Activated CD4-positive, alpha-beta T cell treated with anti-CD3 and anti-CD28 coated beads, Interleukin-2, amount 10 ng/mL, durations not matched to agents 24 days and 14 days (primary cell): ENCODE measurements around the gene GPR4. TPM values are rescaled to one million over a fixed set of nuclear protein-coding genes. Genes with fewer than 3 reads are reported as not detected.
A peak's percentile ranks its signal among the peaks of the same experiment; 100 is the strongest.
"Not testable (repeated sequence)": the region's sequence is repeated elsewhere in the genome, so short reads cannot be mapped to it uniquely, and the experiment has no call there.

Experiments used
- DNase-seq: peaks from one replicate; pipeline ENCODE4 v3.0.0; 2022
- H3K27ac Mint-ChIP-seq: one replicate; pipeline ENCODE4 v1.8.0; 2022; ENCODE audit warnings: mild to moderate bottlenecking, mixed read lengths
- H3K27me3 Mint-ChIP-seq: one replicate; pipeline ENCODE4 v1.8.0; 2022; ENCODE audit warnings: mixed read lengths
- H3K36me3 Mint-ChIP-seq: one replicate; pipeline ENCODE4 v1.8.0; 2022; ENCODE audit warnings: low read depth, mild to moderate bottlenecking, mixed read lengths
- H3K4me1 Mint-ChIP-seq: one replicate; pipeline ENCODE4 v1.8.0; 2021; ENCODE audit warnings: mixed read lengths
- H3K4me3 Mint-ChIP-seq: one replicate; pipeline ENCODE4 v1.8.0; 2022; ENCODE audit warnings: mild to moderate bottlenecking, moderate library complexity, mixed read lengths
- H3K9me3 Mint-ChIP-seq: one replicate; pipeline ENCODE4 v1.8.0; 2021; ENCODE audit warnings: mixed read lengths
- intact Hi-C: fragments of 100-400 bp; cut with micrococcal nuclease; formaldehyde crosslinking; loops from one replicate; pipeline ENCODE4 v1.15.1; 2023
- total RNA-seq: library from RNA; stranded (reverse); gene quantifications from 2 replicates; pipeline ENCODE4 v1.2.3, GENCODE V29; 2022

Gene GPR4
- total RNA-seq, 1 donor from 2014 or later, result not detected

DNA sequence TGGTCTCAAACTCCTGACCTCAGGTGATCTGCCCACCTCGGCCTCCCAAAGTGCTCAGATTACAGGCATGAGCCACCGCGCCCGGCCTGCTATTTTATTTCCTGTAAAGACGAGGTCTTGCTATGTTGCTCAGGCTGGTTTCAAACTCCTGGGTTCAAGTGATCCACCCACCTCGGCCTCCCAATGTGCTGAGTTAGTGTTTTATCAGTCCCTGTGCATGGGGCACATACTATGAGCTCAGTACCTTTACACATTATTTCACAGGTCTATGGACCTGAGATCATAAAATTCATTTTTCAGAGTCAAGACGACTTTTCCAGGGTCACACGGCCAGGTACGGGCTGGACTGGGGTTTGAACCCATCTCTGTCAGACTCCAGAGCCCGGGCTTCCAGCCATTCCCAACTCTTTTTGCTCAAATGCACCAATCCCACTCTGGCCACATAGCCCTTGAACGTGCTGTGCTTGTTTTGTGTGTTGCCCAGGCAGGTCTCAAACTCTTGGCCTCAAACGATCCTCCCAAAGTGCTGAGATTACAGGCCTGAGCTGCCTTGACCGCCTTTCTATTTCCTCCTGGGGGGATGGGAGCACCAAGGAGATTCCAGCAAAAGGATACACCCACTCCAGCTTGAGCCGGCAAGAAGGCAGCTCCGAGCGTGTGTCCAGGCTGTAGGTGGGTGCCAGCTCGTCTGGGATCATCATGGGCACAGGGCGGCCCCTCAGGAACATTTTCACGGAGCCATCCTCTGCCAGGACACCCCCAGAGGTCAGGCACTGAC, 36.1 kb upstream of the GPR4 start:
- H3K4me1 Mint-ChIP-seq, result peaks cover 22% of the 10 kb centered on the region
- intact Hi-C loops, result no loop called here
- no peak overlapping the region for H3K27ac Mint-ChIP-seq
- H3K36me3 Mint-ChIP-seq, result peaks cover 21% of the 10 kb centered on the region
- no peaks in the 10 kb centered on the region for H3K9me3 Mint-ChIP-seq
- no peak for DNase-seq
- peak overlapping the region; percentile 98 for H3K4me3 Mint-ChIP-seq
- H3K27me3 Mint-ChIP-seq, result peaks cover 1% of the 10 kb centered on the region

DNA sequence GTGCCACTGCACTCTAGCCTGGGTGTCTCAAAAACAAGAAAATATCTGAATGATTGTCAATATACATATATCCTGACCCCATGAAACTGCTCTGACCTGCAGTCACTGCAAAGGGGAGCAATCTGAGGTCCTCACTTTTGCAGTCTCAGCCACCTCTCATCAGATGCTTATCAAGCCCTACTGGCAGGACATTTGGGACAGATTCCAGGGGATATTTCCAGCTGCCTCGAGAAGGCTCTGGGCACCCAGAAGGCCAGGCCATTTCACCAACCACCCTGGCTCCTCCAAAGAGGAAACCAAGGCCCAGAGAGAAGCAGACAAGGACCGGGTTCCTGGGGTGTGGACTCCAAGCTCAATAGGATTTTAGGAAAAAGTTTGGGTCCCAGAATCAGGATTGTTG, 34.9 kb upstream of the GPR4 start:
- intact Hi-C loops, result no loop called here
- Mint-ChIP-seq H3K4me1 (peaks cover 22% of the 10 kb centered on the region), H3K27ac (no peak overlapping the region), H3K36me3 (peaks cover 25% of the 10 kb centered on the region), H3K9me3 (no peaks in the 10 kb centered on the region), H3K4me3 (no peak overlapping the region), H3K27me3 (no peaks in the 10 kb centered on the region)
- DNase-seq, result no peak

GRCh38 chr19:45636275-45636674, 34.3 kb upstream of the GPR4 start:
- no peaks in the 10 kb centered on the region for H3K9me3 Mint-ChIP-seq
- H3K4me1 Mint-ChIP-seq, result peaks cover 19% of the 10 kb centered on the region
- peaks cover 25% of the 10 kb centered on the region for H3K36me3 Mint-ChIP-seq
- intact Hi-C loops, result no loop called here
- no peak for DNase-seq
- no peak overlapping the region for H3K27ac Mint-ChIP-seq
- H3K27me3 Mint-ChIP-seq, result no peaks in the 10 kb centered on the region
- H3K4me3 Mint-ChIP-seq, result no peak overlapping the region

DNA sequence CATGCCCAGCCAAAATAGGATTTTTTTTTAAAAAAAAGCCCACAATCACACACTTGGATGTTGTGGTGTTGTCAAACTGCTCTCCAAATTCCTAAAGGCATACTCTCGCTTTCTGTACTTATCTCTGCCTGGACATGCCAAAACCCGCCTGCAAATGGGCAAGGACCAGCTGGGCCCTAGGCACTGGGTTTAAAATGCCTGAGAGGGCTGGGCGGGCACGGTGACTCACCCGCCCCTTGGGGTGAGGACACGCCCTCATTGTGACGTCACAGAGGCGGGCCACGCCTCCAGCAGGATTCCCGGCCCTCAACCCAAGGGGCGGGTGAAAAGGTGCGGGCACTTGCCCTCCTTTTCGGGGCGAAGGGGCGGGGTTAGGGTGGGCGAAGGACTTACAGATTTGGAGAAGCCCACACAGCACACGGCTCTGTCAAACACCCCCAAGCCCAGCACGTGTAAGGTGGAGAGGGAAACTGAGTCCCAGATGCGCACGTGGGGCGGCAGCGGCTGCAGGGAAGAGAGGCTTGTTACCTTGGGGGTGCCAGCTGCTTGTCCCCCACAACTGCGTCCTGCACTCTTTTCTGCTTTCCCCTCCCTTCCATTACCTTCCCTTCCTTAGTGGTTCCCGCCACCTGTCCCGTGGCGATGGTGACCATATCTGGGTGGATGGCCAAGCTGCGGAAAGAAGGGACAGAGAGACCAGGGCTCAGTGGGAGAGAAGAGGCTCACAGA, 30.6 kb upstream of the GPR4 start:
- H3K4me3 Mint-ChIP-seq, result no peak overlapping the region
- H3K4me1 Mint-ChIP-seq, result peaks cover 11% of the 10 kb centered on the region
- H3K27me3 Mint-ChIP-seq, result no peaks in the 10 kb centered on the region
- H3K36me3 Mint-ChIP-seq, result peaks cover 35% of the 10 kb centered on the region
- intact Hi-C loops, result no loop called here
- peak; percentile 77 for DNase-seq
- H3K27ac Mint-ChIP-seq, result peak overlapping the region; percentile 39
- H3K9me3 Mint-ChIP-seq, result no peaks in the 10 kb centered on the region

- Mint-ChIP-seq H3K27ac (no peak overlapping the region), H3K36me3 (peaks cover 45% of the 10 kb centered on the region), H3K27me3 (no peaks in the 10 kb centered on the region), H3K4me1 (peaks cover 13% of the 10 kb centered on the region), H3K4me3 (no peak overlapping the region), H3K9me3 (no peaks in the 10 kb centered on the region)
- intact Hi-C loops, result no loop called here
- no peak for DNase-seq
Observed at GRCh38 chr19:45630463-45630862, 28.5 kb upstream of the GPR4 start.

DNA sequence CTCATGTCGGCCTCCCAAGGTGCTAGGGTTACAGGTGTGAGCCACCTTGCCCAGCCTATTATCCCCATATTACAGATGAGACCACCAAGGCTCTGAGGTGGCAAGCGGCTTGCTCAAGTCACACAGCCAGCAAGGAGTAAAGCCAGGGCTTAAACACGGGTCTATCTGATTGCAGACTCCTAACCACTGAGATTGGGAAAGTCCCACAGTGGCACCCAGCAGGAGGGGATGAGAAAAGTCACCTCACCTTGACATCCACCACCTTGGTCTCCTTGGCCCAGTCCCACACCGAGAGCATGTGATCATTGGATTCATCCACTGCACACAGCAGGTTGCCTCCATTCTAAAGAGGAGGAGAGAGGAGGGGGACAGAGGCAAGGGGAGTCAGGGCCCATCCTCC, 27.7 kb upstream of the GPR4 start:
- Mint-ChIP-seq H3K9me3 (no peaks in the 10 kb centered on the region), H3K4me1 (peaks cover 13% of the 10 kb centered on the region), H3K27me3 (no peaks in the 10 kb centered on the region), H3K27ac (peak overlapping the region; percentile 51), H3K36me3 (peaks cover 52% of the 10 kb centered on the region), H3K4me3 (no peak overlapping the region)
- intact Hi-C loops, result no loop called here
- DNase-seq, result no peak

GRCh38 chr19:45628219-45628618, 26.2 kb upstream of the GPR4 start:
- intact Hi-C loops, H3K27me3 Mint-ChIP-seq, H3K9me3 Mint-ChIP-seq, H3K4me3 Mint-ChIP-seq, DNase-seq, H3K27ac Mint-ChIP-seq: not testable (repeated sequence)
- peaks cover 16% of the 10 kb centered on the region for H3K4me1 Mint-ChIP-seq
- H3K36me3 Mint-ChIP-seq, result peaks cover 64% of the 10 kb centered on the region

GRCh38 chr19:45623984-45624383, 22.0 kb upstream of the GPR4 start:
- H3K4me1 Mint-ChIP-seq, result peaks cover 9% of the 10 kb centered on the region
- intact Hi-C loops, result no loop called here
- no peak overlapping the region for H3K27ac Mint-ChIP-seq
- DNase-seq, result no peak
- peaks cover 76% of the 10 kb centered on the region for H3K36me3 Mint-ChIP-seq
- H3K27me3 Mint-ChIP-seq, result no peaks in the 10 kb centered on the region
- H3K4me3 Mint-ChIP-seq, result no peak overlapping the region
- H3K9me3 Mint-ChIP-seq, result no peaks in the 10 kb centered on the region

DNA sequence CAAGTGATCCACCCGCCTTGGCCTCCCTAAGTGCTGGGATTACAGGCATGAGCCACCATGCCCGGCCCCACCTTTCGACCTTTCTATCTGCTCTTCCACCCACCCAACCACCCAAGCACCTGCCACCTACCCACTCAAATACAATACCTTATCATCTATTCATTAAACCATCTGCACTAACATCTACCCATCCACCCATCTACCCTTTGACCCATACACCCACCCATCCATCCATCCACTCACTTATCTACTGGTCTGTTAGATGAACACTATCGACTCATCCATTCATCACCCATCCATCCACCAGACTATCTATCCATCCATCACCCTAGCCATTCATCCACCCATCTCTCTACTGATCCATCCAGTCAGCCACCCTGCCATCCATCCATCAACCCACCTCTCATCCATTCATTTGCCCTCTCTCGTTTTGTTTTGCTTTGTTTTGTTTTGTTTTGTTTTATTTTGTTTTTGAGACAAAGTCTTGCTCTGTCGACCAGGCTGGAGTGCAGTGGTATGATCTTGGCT, 20.0 kb upstream of the GPR4 start:
- Mint-ChIP-seq H3K4me3 (no peak overlapping the region), H3K4me1 (peaks cover 9% of the 10 kb centered on the region), H3K9me3 (no peaks in the 10 kb centered on the region), H3K27ac (peak overlapping the region; percentile 38), H3K27me3 (no peaks in the 10 kb centered on the region), H3K36me3 (peaks cover 70% of the 10 kb centered on the region)
- DNase-seq, result no peak
- intact Hi-C loops, result no loop called here

GRCh38 chr19:45621389-45621788, 19.4 kb upstream of the GPR4 start:
- intact Hi-C loops, result no loop called here
- peaks cover 73% of the 10 kb centered on the region for H3K36me3 Mint-ChIP-seq
- H3K9me3 Mint-ChIP-seq, result no peaks in the 10 kb centered on the region
- no peak for DNase-seq
- no peaks in the 10 kb centered on the region for H3K27me3 Mint-ChIP-seq
- H3K27ac Mint-ChIP-seq, result no peak overlapping the region
- peaks cover 9% of the 10 kb centered on the region for H3K4me1 Mint-ChIP-seq
- no peak overlapping the region for H3K4me3 Mint-ChIP-seq

- peak overlapping the region; percentile 11 for H3K27ac Mint-ChIP-seq
- intact Hi-C loops, result no loop called here
Observed at GRCh38 chr19:45616704-45617017, 14.6 kb upstream of the GPR4 start.

DNA sequence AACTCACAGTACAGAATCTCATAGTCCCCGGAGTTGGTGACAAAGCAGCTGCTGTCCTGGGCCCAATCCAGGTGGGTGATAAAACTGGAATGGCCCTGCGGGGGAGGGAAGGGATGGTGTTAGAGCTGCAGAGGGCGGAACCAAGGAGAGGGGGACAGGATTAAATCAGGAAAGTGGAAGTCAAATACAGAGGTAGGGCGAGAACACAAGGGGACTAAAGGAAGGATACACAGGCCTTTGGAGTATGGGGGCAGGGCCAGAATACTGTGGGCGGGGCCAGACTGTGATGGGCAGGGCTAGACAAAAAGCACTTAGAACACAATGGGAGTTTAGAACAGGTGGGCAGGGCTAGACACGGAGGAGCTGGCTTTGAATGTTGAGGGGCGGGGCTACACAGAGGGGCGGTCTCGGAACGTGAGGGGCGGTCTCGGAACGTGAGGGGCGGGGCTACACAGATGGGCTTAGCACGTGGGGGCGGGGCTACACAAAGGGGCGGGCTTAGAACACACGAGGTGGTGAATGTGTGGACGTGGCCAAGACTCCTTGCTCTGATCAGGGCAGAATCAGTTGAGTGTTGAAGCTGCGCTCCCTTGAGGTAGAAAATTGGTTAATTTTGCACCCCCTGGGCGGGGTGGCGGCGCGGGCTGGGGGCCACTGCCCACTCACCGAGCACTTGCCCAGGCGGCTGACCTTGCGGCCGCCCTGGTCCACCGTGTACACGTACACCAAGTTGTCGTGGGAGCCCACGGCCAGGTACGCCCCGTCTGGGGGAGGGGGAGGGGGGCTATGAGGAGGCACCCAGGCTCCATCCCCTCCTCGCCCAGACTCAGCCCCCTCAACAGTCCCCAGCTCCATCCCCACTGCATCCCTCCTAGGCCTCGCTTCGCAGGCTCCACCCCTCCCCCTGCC, 14.0 kb upstream of the GPR4 start:
- H3K36me3 Mint-ChIP-seq, result peaks cover 71% of the 10 kb centered on the region
- intact Hi-C loops, result no loop called here
- H3K4me1 Mint-ChIP-seq, result peaks cover 16% of the 10 kb centered on the region
- no peaks in the 10 kb centered on the region for H3K9me3 Mint-ChIP-seq
- DNase-seq, result peak; percentile 92
- H3K4me3 Mint-ChIP-seq, result no peak overlapping the region
- no peaks in the 10 kb centered on the region for H3K27me3 Mint-ChIP-seq
- peak overlapping the region; percentile 51 for H3K27ac Mint-ChIP-seq

More at GRCh38 chr19:45616704-45617017, 14.6 kb upstream of the GPR4 start:
- Mint-ChIP-seq H3K9me3 (no peaks in the 10 kb centered on the region), H3K27me3 (no peaks in the 10 kb centered on the region), H3K4me1 (peaks cover 16% of the 10 kb centered on the region), H3K4me3 (no peak overlapping the region), H3K36me3 (peaks cover 73% of the 10 kb centered on the region)
- DNase-seq, result no peak

- H3K27me3 Mint-ChIP-seq, H3K4me3 Mint-ChIP-seq, DNase-seq, H3K9me3 Mint-ChIP-seq, intact Hi-C loops: not testable (repeated sequence)
- H3K27ac Mint-ChIP-seq, result peak overlapping the region; percentile 94
- peaks cover 69% of the 10 kb centered on the region for H3K36me3 Mint-ChIP-seq
- H3K4me1 Mint-ChIP-seq, result peaks cover 16% of the 10 kb centered on the region
Observed at GRCh38 chr19:45615056-45615455, 13.0 kb upstream of the GPR4 start.
